MM.1S (cell line): ENCODE data around the gene SCRN2.

ENCODE experiments used
- CTCF ChIP-seq: fragments of 300-600 bp; sonication (generic); IDR thresholded peaks from 2 replicates; pipeline ENCODE4 v1.5.1; 2016; ENCODE audit warnings: antibody characterized with exemption, low read length, mixed read lengths
- EZH2 ChIP-seq: fragments of 300-600 bp; sonication (generic); optimal IDR thresholded peaks from 2 replicates; pipeline ENCODE3; 2017; ENCODE audit warnings: low read depth, mild to moderate bottlenecking, antibody characterized with exemption, low read length, mixed read lengths
- EZH2phosphoT487 ChIP-seq: fragments of 300-600 bp; sonication (generic); IDR thresholded peaks from 2 replicates; pipeline ENCODE4 v1.6.1; 2018; ENCODE audit warnings: antibody characterized with exemption, low read length

- no peak for TF ChIP-seq CTCF
- no peak for TF ChIP-seq EZH2
- TF ChIP-seq EZH2phosphoT487 = no peak
Measured at GRCh38 chr17:47813077-47813476, 28.0 kb downstream of the SCRN2 start.
